Hematopoietic multipotent progenitor cell treated with erythropoietin and hydrocortisone succinate and interleukin-3 and kit ligand, for 8 days (in vitro differentiated cells): Measurements from ENCODE around the gene WDFY2.
A peak's percentile ranks its signal among the peaks of the same experiment; 100 is the strongest.
"Not testable (repeated sequence)": the region's sequence is repeated elsewhere in the genome, so short reads cannot be mapped to it uniquely, and the experiment has no call there.

ENCODE experiments used
- DNase-seq: peaks from one replicate; pipeline ENCODE4 v3.0.0-alpha.2; 2015

WDFY2 gene

DNA sequence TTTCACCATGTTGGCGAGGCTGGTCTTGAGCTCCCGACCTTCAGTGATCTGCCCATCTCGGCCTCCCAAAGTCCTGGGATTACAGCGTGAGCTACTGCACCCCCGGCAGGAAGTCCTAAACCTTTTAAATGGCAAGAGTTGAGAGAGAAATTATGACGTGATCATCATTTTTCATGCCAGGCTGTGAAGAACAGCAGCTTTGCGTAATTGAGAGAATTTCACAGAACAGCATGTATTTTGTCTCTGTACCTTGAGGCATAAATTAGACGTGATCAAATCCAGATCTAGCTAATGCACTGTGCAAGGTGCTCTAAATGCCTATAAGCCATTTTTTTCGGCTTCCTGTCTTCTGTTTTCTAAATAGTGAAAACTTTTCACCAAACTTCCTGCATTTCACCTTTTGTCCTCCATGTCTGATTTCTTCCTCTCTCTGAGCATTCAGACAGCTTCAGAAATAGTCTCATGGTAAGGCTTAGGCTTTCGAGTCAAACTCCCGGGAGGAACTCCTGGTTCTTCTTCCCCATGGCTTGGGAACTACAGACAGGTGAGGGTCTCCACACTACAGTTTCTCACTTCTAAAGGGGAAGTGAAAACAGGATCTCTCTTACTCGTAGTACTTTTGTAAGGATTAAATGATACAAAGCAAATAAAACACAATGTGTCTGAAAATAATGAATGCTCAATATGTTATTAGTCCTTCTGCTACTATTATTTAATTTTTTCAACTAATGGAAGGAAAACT lies 51.0 kb downstream of the WDFY2 start:
- no peak for DNase-seq

DNA sequence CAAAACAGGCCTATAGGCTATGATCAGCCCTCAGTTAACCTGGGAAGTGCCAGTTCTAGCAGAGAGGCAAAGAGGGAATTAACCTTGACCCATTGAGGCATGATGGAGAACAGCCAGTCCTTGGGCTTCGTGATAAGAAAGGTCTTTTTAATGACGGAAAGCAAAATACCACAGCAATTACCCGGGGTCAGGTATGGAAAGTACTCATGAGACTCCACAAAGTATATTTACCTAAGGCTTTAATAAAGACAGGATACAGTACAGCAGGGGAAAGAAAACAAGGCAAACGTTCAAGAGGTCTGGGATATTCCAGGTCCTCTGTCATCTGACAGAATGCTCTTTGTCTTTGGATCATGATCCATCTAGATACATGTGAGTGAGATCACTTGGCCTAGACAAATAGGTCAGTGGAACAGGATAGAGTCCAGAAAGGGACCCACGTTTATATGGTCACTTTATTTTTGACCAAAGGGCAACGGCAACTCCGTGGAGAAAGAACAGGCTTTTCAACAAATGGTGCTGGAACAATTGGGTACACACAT lies 52.2 kb downstream of the WDFY2 start:
- no peak for DNase-seq

- no peak for DNase-seq
Observed at GRCh38 chr13:51637852-51638215, 53.6 kb downstream of the WDFY2 start.

- no peak for DNase-seq
Observed at GRCh38 chr13:51638216-51638871, 54.1 kb downstream of the WDFY2 start.

GRCh38 chr13:51639171-51639570 lies 54.9 kb downstream of the WDFY2 start:
- DNase-seq, result no peak

DNA sequence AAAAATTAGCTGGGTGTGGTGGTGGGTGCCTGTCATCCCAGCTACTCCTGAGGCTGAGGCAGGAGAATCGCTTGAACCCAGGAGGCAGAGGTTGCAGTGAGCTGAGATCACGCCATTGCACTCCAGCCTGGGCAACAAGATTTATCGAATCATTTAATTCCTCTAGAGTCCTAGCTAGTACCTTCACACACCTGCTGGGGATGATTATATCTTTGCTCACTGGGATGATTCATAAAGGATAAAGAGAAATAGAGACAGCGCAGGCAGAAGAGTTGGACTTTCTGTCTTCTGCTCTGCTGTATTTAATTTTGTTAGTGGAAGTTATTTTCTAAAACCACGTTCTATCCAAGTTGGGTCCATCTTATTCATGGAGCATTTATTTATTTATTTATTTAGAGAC lies 56.4 kb downstream of the WDFY2 start:
- DNase-seq, result not testable (repeated sequence)

DNA sequence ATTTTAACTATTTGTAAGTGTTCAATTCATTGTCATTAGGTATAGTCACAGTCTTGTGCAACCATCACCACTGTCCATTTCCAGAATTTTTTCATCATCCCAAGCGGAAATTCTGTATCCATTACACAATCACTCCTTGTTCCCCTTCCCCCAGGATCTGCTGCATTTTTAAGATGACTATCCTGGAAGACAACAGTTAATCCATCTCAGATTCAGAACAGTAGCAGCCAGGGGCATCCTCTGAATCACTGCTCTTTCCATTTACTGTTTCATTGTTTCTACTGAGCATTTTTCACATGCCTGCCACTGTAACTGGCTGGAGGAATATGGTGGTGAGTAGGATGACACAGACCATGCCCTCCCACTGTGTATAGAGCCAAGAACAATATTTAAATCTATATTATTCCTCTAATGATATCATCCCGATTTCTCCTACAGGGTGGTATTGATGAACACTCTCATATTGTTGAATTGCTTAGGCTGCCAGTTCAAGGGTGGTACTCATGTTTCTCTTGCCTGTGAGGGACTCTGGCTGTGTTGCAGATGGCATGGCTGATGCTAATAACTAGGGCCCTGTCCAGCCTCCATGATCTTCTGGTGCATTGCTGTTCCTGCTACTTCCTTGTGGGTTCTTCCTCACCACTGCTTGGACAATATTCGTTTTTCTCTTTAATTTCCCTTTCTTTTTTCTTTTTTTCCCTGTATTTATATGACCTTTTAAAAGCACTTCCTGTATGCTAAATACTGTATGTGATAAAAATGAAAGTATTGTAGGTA lies 59.0 kb downstream of the WDFY2 start:
- no peak for DNase-seq

GRCh38 chr13:51643882-51644281 lies 59.6 kb downstream of the WDFY2 start:
- no peak for DNase-seq

- DNase-seq, result no peak
Observed at GRCh38 chr13:51644654-51645053, 60.4 kb downstream of the WDFY2 start.

- DNase-seq, result peak; percentile 28
Observed at GRCh38 chr13:51645154-51645650, 60.9 kb downstream of the WDFY2 start.

GRCh38 chr13:51645761-51646670 lies 61.8 kb downstream of the WDFY2 start:
- DNase-seq, result no peak

- DNase-seq, result no peak
Observed at GRCh38 chr13:51647067-51647466, 62.8 kb downstream of the WDFY2 start.

GRCh38 chr13:51652193-51652592 lies 67.9 kb downstream of the WDFY2 start:
- DNase-seq, result not testable (repeated sequence)

GRCh38 chr13:51659276-51660127 lies 75.2 kb downstream of the WDFY2 start:
- DNase-seq, result no peak

DNA sequence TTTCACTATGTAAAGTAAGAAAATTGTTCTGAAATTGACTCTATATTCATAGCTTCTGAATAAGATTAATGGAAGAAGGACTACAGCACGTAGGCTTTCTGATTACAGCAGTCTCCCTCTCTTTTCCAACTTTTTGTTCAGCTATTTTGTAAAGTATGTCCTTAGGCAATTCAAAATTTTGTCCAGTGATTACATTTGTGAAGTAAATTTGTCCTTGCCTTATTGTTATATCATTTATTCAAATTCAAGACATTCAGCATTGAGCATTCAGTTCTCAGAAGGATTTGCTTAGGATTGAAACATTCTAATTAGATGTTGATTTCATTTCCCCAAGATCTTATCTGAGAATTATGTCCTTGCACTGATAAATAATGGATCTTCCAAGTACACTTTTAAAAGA lies 76.6 kb downstream of the WDFY2 start:
- no peak for DNase-seq

DNA sequence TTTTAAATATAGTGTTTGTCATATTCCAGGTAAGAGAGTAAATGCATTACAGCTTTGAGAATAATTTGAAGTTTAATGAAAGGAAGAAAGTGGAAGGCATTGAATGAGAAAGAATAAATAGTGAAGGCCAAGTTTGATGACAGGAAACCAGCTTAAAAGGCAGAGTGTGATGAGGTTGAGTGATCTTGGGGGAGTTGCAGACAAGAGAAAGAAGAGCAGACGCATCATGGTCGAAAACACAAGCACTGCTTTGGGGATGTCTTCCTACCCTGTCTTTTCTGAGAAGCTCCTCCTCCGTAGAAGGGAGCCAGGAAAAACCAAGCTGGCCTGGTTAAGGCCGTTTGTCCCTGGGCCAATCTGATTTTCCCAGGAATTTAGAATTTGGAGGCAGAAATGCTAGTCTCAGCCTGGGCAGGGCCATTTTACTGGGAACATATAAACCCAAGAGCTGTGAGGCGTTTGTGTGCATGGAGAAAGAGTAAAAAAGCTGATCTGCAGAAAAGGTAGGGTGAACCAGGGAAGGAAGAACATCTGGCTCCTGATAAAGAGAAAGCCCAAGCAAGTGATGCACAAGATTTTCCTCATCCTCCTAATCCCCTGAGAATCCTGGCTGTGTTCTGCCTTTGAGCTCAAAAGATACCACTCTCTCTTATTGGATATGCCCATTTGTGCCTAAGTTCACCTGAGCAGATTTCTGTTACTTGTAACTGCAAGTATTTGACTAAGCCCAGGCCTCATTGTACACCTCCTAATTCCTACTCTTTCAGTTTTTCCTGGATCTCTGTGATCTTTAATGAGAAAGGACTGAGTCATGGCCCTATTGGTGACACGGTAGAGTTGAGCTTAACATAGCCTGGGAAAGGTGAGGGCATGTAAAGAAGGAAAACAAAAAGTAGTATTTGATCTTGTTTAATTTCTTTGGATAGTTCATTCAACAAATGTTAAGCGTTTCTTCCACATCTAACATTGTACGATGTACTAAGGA lies 80.0 kb downstream of the WDFY2 start:
- DNase-seq, result no peak

GRCh38 chr13:51665456-51665855 lies 81.2 kb downstream of the WDFY2 start:
- DNase-seq, result no peak

GRCh38 chr13:51666374-51666773 lies 82.1 kb downstream of the WDFY2 start:
- DNase-seq, result no peak

- DNase-seq, result no peak
Observed at GRCh38 chr13:51666839-51667238, 82.6 kb downstream of the WDFY2 start.

DNA sequence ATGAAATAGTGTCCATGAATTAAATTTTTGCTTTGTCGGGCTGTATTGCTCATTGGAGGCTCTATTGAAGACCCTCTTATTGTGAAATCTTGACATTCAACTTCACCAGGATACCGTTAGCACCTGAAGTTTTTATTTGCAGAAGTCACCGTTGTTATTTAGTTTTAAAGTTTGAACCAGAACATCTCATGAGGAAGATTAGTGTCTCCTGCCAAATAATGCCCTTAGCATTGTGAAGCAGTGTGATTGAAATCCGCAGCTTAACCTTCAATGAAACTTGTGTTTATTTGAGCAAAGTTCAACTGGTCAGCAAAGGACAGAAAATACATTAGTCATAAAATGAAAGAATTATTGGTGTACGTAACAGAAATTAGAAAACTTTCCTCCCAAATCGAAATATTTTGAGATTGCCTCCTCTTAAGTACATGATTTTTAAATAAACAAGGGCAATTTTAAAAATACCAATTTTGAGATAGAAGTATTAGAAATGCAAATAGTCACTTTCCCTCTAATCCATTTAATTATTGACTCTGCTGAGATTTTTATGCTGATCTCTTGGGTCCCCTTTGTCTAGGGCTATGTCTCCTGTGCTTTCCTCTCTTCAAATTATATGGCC lies 84.4 kb downstream of the WDFY2 start:
- no peak for DNase-seq
